ENCODE results near the gene LMBRD2.

The LMBRD2 gene

GRCh38 chr5:36049949-36050348 lies 101.7 kb downstream of the LMBRD2 start:
- DNase-seq (ENCODE audit: low read depth, low spot score): no peak

Measured in activated naive CD8-positive, alpha-beta T cell treated with anti-CD3 and anti-CD28 coated beads, Interleukin-2, amount 50 U/mL, for 16 hours (primary cell).